Measurements from ENCODE around the gene SV2B. TPM values are rescaled to one million over a fixed set of nuclear protein-coding genes. Genes with fewer than 3 reads are reported as not detected.

The SV2B gene
- total and polyA plus RNA-seq, 9 of the 15 experiments (the other 6 are each of a cell fraction or from before 2014, with no cell fraction given) = 0.01 to 0.25 (median 0.11) TPM

DNA sequence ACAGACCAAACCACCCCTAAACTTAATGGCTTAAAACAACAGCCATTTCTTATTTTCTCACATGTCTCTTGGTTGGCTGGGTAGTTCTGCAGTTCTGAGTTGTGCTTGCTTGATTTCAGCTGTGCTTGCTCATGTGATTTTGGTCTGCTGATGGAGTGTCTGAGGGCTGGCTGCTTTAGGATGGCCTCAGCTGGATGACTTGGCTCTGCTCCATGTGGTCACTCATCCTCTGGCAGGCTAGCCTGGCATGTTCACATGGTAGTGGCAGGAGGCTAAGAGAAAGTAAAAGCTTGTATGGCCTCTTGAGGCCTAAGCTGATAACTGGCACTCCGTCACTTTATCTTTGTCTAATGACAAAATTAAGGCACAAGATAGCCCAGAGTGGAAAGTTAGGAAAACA is 4.1 kb downstream of the SV2B start (continued):
- TF ChIP-seq, protein P1, sequence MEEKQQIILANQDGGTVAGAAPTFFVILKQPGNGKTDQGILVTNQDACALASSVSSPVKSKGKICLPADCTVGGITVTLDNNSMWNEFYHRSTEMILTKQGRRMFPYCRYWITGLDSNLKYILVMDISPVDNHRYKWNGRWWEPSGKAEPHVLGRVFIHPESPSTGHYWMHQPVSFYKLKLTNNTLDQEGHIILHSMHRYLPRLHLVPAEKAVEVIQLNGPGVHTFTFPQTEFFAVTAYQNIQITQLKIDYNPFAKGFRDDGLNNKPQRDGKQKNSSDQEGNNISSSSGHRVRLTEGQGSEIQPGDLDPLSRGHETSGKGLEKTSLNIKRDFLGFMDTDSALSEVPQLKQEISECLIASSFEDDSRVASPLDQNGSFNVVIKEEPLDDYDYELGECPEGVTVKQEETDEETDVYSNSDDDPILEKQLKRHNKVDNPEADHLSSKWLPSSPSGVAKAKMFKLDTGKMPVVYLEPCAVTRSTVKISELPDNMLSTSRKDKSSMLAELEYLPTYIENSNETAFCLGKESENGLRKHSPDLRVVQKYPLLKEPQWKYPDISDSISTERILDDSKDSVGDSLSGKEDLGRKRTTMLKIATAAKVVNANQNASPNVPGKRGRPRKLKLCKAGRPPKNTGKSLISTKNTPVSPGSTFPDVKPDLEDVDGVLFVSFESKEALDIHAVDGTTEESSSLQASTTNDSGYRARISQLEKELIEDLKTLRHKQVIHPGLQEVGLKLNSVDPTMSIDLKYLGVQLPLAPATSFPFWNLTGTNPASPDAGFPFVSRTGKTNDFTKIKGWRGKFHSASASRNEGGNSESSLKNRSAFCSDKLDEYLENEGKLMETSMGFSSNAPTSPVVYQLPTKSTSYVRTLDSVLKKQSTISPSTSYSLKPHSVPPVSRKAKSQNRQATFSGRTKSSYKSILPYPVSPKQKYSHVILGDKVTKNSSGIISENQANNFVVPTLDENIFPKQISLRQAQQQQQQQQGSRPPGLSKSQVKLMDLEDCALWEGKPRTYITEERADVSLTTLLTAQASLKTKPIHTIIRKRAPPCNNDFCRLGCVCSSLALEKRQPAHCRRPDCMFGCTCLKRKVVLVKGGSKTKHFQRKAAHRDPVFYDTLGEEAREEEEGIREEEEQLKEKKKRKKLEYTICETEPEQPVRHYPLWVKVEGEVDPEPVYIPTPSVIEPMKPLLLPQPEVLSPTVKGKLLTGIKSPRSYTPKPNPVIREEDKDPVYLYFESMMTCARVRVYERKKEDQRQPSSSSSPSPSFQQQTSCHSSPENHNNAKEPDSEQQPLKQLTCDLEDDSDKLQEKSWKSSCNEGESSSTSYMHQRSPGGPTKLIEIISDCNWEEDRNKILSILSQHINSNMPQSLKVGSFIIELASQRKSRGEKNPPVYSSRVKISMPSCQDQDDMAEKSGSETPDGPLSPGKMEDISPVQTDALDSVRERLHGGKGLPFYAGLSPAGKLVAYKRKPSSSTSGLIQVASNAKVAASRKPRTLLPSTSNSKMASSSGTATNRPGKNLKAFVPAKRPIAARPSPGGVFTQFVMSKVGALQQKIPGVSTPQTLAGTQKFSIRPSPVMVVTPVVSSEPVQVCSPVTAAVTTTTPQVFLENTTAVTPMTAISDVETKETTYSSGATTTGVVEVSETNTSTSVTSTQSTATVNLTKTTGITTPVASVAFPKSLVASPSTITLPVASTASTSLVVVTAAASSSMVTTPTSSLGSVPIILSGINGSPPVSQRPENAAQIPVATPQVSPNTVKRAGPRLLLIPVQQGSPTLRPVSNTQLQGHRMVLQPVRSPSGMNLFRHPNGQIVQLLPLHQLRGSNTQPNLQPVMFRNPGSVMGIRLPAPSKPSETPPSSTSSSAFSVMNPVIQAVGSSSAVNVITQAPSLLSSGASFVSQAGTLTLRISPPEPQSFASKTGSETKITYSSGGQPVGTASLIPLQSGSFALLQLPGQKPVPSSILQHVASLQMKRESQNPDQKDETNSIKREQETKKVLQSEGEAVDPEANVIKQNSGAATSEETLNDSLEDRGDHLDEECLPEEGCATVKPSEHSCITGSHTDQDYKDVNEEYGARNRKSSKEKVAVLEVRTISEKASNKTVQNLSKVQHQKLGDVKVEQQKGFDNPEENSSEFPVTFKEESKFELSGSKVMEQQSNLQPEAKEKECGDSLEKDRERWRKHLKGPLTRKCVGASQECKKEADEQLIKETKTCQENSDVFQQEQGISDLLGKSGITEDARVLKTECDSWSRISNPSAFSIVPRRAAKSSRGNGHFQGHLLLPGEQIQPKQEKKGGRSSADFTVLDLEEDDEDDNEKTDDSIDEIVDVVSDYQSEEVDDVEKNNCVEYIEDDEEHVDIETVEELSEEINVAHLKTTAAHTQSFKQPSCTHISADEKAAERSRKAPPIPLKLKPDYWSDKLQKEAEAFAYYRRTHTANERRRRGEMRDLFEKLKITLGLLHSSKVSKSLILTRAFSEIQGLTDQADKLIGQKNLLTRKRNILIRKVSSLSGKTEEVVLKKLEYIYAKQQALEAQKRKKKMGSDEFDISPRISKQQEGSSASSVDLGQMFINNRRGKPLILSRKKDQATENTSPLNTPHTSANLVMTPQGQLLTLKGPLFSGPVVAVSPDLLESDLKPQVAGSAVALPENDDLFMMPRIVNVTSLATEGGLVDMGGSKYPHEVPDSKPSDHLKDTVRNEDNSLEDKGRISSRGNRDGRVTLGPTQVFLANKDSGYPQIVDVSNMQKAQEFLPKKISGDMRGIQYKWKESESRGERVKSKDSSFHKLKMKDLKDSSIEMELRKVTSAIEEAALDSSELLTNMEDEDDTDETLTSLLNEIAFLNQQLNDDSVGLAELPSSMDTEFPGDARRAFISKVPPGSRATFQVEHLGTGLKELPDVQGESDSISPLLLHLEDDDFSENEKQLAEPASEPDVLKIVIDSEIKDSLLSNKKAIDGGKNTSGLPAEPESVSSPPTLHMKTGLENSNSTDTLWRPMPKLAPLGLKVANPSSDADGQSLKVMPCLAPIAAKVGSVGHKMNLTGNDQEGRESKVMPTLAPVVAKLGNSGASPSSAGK (IDR thresholded peaks at IDR 0.05) = no peak
- TF ChIP-seq SPI1 (IDR thresholded peaks at IDR 0.05; ENCODE audit: borderline replicate concordance, low read depth, low read length) = no peak
- TF ChIP-seq TFAM (CRISPR knock-in tag; conservative IDR thresholded peaks at IDR 0.05) = no peak

All from K562 (cell line).